ENCODE data around the gene PGAP1.

- TF ChIP-seq CTCF (IDR thresholded peaks at IDR 0.05; ENCODE audit: insufficient read depth, low read depth, low read length) = no peak
- no peak for TF ChIP-seq EZH2 (IDR thresholded peaks at IDR 0.05; ENCODE audit: insufficient read depth, low read length)
These were observed 42.0 kb upstream of the PGAP1 start for GRCh38 chr2:196968516-196968915.
